ENCODE measurements around the gene KCTD2.
A peak's percentile ranks its signal among the peaks of the same experiment; 100 is the strongest.

KCTD2 gene

GRCh38 chr17:75030161-75030560 lies 16.9 kb upstream of the KCTD2 start:
- H3K4me2 ChIP-seq (ENCODE audit: low read length): no peak overlapping the region
- H3K27ac ChIP-seq: no peak overlapping the region
- H3K27me3 ChIP-seq (ENCODE audit: control insufficient read depth, insufficient read depth, low read length): no peaks in the 10 kb centered on the region
- no peak for TF ChIP-seq CTCF (IDR thresholded peaks at IDR 0.05)
- H3K9me3 ChIP-seq (ENCODE audit: control insufficient read depth, low read length): no peaks in the 10 kb centered on the region
- H3K9ac ChIP-seq: no peak overlapping the region
- no peak overlapping the region for H2AFZ ChIP-seq
- H3K36me3 ChIP-seq (ENCODE audit: control insufficient read depth, insufficient read depth, low read length): no peaks in the 10 kb centered on the region
- H3K79me2 ChIP-seq: no peaks in the 10 kb centered on the region
- no peak overlapping the region for H3K4me3 ChIP-seq (ENCODE audit: low read depth, low read length)
- peaks cover 6% of the 10 kb centered on the region for H3K4me1 ChIP-seq

- Histone ChIP-seq H3K27me3 (ENCODE audit: control insufficient read depth, insufficient read depth, low read length) (no peaks in the 10 kb centered on the region), H2AFZ (peak overlapping the region; percentile 18), H3K27ac (peak overlapping the region; percentile 31), H3K36me3 (ENCODE audit: control insufficient read depth, insufficient read depth, low read length) (no peaks in the 10 kb centered on the region), H3K4me2 (ENCODE audit: low read length) (peak overlapping the region; percentile 25), H3K9me3 (ENCODE audit: control insufficient read depth, low read length) (no peaks in the 10 kb centered on the region), H3K79me2 (no peaks in the 10 kb centered on the region), H3K4me1 (peaks cover 6% of the 10 kb centered on the region), H3K4me3 (ENCODE audit: low read depth, low read length) (no peak overlapping the region), H3K9ac (no peak overlapping the region)
- TF ChIP-seq CTCF (IDR thresholded peaks at IDR 0.05): no peak
These were observed 14.9 kb upstream of the KCTD2 start for GRCh38 chr17:75031972-75032719.

GRCh38 chr17:75032720-75033280 lies 14.2 kb upstream of the KCTD2 start:
- Histone ChIP-seq H3K36me3 (ENCODE audit: control insufficient read depth, insufficient read depth, low read length) (no peaks in the 10 kb centered on the region), H3K9ac (no peak overlapping the region), H3K9me3 (ENCODE audit: control insufficient read depth, low read length) (no peaks in the 10 kb centered on the region), H3K27ac (no peak overlapping the region), H2AFZ (peak overlapping the region; percentile 54), H3K4me2 (ENCODE audit: low read length) (peak overlapping the region; percentile 90), H3K27me3 (ENCODE audit: control insufficient read depth, insufficient read depth, low read length) (no peaks in the 10 kb centered on the region), H3K79me2 (no peaks in the 10 kb centered on the region), H3K4me3 (ENCODE audit: low read depth, low read length) (peak overlapping the region; percentile 71), H3K4me1 (peaks cover 6% of the 10 kb centered on the region)
- no peak for TF ChIP-seq CTCF (IDR thresholded peaks at IDR 0.05)

- H3K9me3 ChIP-seq (ENCODE audit: control insufficient read depth, low read length): no peaks in the 10 kb centered on the region
- peaks cover 6% of the 10 kb centered on the region for H3K4me1 ChIP-seq
- H3K4me3 ChIP-seq (ENCODE audit: low read depth, low read length): peak overlapping the region; percentile 71
- no peak for TF ChIP-seq CTCF (IDR thresholded peaks at IDR 0.05)
- H3K9ac ChIP-seq: no peak overlapping the region
- peak overlapping the region; percentile 92 for H2AFZ ChIP-seq
- H3K4me2 ChIP-seq (ENCODE audit: low read length): peak overlapping the region; percentile 90
- H3K27me3 ChIP-seq (ENCODE audit: control insufficient read depth, insufficient read depth, low read length): no peaks in the 10 kb centered on the region
- no peaks in the 10 kb centered on the region for H3K79me2 ChIP-seq
- peak overlapping the region; percentile 79 for H3K27ac ChIP-seq
- no peaks in the 10 kb centered on the region for H3K36me3 ChIP-seq (ENCODE audit: control insufficient read depth, insufficient read depth, low read length)
These were observed 13.4 kb upstream of the KCTD2 start for GRCh38 chr17:75033346-75034235.
